K562 (cell line): ENCODE measurements around the gene HCST. TPM values are rescaled to one million over a fixed set of nuclear protein-coding genes. Genes with fewer than 3 reads are reported as not detected.

Source experiments
- ARID1B ChIP-seq: fragments of 450-650 bp; IDR thresholded peaks from 2 replicates; pipeline ENCODE4 v1.6.1; 2016; ENCODE audit warnings: antibody characterized with exemption, mild to moderate bottlenecking, inconsistent platforms
- FUS ChIP-seq: fragments of 200-400 bp; formaldehyde crosslinking; optimal IDR thresholded peaks from 2 replicates; pipeline ENCODE3; 2017; ENCODE audit warnings: low read depth, low read length
- HMGN3 ChIP-seq: IDR thresholded peaks from 2 replicates; pipeline ENCODE4 v1.6.1; 2011; ENCODE audit warnings: borderline replicate concordance, low read depth, mild to moderate bottlenecking, mixed read lengths, low read length; ENCODE audit not compliant: insufficient read length; ENCODE audit errors: extremely low read depth
- IRF1 ChIP-seq: sonication (generic); formaldehyde crosslinking; IDR thresholded peaks from 2 replicates; pipeline ENCODE4 v1.8.0; 2022; ENCODE audit warnings: missing genetic modification reagents, mild to moderate bottlenecking, borderline replicate concordance
- MAFF ChIP-seq: IDR thresholded peaks from 2 replicates; pipeline ENCODE4 v1.6.1; 2012; ENCODE audit warnings: low read length, improper control_type of control experiment
- NFATC3 ChIP-seq: fragments of 450-650 bp; IDR thresholded peaks from 2 replicates; pipeline ENCODE4 v1.6.1; 2017; ENCODE audit warnings: mild to moderate bottlenecking
- RBM39 ChIP-seq: fragments of 200-400 bp; formaldehyde crosslinking; optimal IDR thresholded peaks from 2 replicates; pipeline ENCODE3; 2018; ENCODE audit warnings: low read depth, low read length
- SIN3B ChIP-seq: fragments of 450-650 bp; IDR thresholded peaks from 2 replicates; pipeline ENCODE4 v1.6.1; 2017; ENCODE audit warnings: low read depth, mild to moderate bottlenecking, moderate library complexity
- SP1 ChIP-seq: sonication (generic); formaldehyde crosslinking; IDR thresholded peaks from 2 replicates; pipeline ENCODE4 v1.8.1; 2022; ENCODE audit warnings: mild to moderate bottlenecking, missing genetic modification reagents
- TAF15 ChIP-seq: fragments of 200-400 bp; formaldehyde crosslinking; IDR thresholded peaks from 2 replicates; pipeline ENCODE4 v1.6.1; 2017; ENCODE audit warnings: mild to moderate bottlenecking, low read depth, low read length, moderate library complexity
- ZBTB26 ChIP-seq: fragments of 450-650 bp; formaldehyde crosslinking; IDR thresholded peaks from 2 replicates; pipeline ENCODE4 v1.4.0; 2022; ENCODE audit warnings: missing genetic modification characterization
- ZNF133 ChIP-seq: fragments of 250-450 bp; sonication (Bioruptor Pico); IDR thresholded peaks from 2 replicates; pipeline ENCODE4 v1.4.0; 2020; ENCODE audit warnings: mild to moderate bottlenecking
- ZNF217 ChIP-seq: sonication (generic); formaldehyde crosslinking; IDR thresholded peaks from 2 replicates; pipeline ENCODE4 v1.8.0; 2022; ENCODE audit warnings: mild to moderate bottlenecking, missing genetic modification reagents
- polyA plus RNA-seq, 8 experiments: library from polyadenylated mRNA; depleted of rRNA in 4 of 8; stranded (reverse) in 5 of 8; unstranded in 3 of 8; fragments of >200 nt; fragmentation: Nextera tagmentation in 2 of 8; fragmentation: Illumina TruSeq in 1 of 8; extraction: Ambion mirVana in 2 of 8; extraction: Trizol in 1 of 8; gene quantifications; 2 replicates each; pipeline versions ENCODE4 v1.2.1 to v1.2.3, GENCODE V29; 2011 to 2014; ENCODE audit warnings: inconsistent platforms in 1 of 8, missing spikeins in 1 of 8
- total RNA-seq, 7 experiments: library from RNA; depleted of rRNA in 6 of 7; stranded (reverse); fragments of >200 nt in 6 of 7; fragmentation: Illumina TruSeq in 2 of 7; extraction: Trizol in 2 of 7; gene quantifications; 2 replicates each; pipeline versions ENCODE4 v1.2.1 to v1.2.3, GENCODE V29; 2011 to 2021; ENCODE audit warnings: low replicate concordance in 1 of 7
- TF ChIP-seq, protein P1 (sequence below), 2 experiments: fragments of 200-800 bp in 1 of 2; sonication (Bioruptor generic) in 1 of 2; sonication (generic) in 1 of 2; formaldehyde crosslinking in 1 of 2; IDR thresholded peaks in 1 of 2; conservative IDR thresholded peaks in 1 of 2; 2 replicates each; pipeline versions ENCODE4 v1.5.0 to v1.6.1; 2016 to 2020; ENCODE audit warnings: missing compliant biosample characterization in 1 of 2, missing genetic modification characterization in 1 of 2, missing genetic modification reagents in 1 of 2
- TF ChIP-seq, protein P2 (sequence below): fragments of 450-650 bp; IDR thresholded peaks from 2 replicates; pipeline ENCODE4 v1.6.1; 2016
- TF ChIP-seq, protein P3 (sequence below), 3 experiments: fragments of 200-800 bp in 1 of 3; sonication (Bioruptor generic) in 1 of 3; sonication (generic) in 1 of 3; formaldehyde crosslinking in 1 of 3; IDR thresholded peaks; 2 replicates each; pipeline versions ENCODE4 v1.6.1 to v1.8.0; 2016 to 2022; ENCODE audit warnings: mild to moderate bottlenecking in 2 of 3, missing compliant biosample characterization in 2 of 3, missing genetic modification characterization in 2 of 3, missing genetic modification reagents in 1 of 3

HCST gene
- total and polyA plus RNA-seq, 9 of the 15 experiments (the other 6 are each of a cell fraction or from before 2014, with no cell fraction given), result 0.29 to 1.9 (median 0.95) TPM; not detected in 2

DNA sequence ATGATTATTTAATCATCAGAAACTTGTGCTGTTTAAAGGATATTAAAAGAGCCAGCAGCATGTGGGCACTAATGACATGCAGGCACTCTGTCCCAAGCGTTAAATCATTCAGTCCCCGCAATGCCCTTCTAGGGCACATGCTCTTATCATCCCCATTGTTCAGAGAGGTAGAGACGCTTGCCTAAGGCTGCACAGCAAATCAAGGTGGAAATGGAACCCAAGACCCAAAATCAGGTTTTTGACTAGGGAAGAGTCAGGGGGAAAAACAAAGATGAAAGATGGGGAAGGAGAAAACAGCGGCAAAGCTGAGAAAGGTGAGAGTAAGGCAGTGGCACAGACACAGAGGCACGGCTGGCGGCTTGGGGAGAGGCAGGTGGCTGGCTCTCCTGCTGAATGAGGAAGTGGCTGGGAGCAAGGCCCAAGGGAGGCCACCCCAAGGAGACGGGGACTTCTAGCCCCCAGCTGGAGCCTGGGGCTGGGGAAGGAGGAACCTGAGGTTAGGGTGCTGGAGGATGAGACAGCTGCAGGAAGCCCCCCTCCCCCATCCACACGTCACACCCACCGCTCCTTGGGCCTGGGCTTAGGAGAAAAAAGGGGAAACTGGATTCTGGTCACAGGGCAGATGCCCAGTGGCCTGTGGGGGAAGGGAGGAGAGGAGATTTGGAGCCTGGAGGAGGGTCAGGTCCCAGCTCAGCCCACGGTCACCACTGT is 6.8 kb downstream of the HCST start (continued):
- TF ChIP-seq, protein P1, sequence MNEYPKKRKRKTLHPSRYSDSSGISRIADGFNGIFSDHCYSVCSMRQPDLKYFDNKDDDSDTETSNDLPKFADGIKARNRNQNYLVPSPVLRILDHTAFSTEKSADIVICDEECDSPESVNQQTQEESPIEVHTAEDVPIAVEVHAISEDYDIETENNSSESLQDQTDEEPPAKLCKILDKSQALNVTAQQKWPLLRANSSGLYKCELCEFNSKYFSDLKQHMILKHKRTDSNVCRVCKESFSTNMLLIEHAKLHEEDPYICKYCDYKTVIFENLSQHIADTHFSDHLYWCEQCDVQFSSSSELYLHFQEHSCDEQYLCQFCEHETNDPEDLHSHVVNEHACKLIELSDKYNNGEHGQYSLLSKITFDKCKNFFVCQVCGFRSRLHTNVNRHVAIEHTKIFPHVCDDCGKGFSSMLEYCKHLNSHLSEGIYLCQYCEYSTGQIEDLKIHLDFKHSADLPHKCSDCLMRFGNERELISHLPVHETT (CRISPR knock-in tag; conservative IDR thresholded peaks at IDR 0.05 in 1 of 2, IDR thresholded peaks at IDR 0.05 in 1 of 2), result peak in 1 of 2 experiments; percentile 64; a peak in 1 of 4 replicates
- no peak for TF ChIP-seq MAFF
- TF ChIP-seq RBM39, result peak; percentile 18
- TF ChIP-seq SP1 (CRISPR knock-in tag), result 0 out of 2 replicates have a peak, but pooled peaks have one; percentile 35
- no peak for TF ChIP-seq FUS
- TF ChIP-seq, protein P2, sequence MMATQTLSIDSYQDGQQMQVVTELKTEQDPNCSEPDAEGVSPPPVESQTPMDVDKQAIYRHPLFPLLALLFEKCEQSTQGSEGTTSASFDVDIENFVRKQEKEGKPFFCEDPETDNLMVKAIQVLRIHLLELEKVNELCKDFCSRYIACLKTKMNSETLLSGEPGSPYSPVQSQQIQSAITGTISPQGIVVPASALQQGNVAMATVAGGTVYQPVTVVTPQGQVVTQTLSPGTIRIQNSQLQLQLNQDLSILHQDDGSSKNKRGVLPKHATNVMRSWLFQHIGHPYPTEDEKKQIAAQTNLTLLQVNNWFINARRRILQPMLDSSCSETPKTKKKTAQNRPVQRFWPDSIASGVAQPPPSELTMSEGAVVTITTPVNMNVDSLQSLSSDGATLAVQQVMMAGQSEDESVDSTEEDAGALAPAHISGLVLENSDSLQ, result no peak
- no peak for TF ChIP-seq ZNF217 (CRISPR knock-in tag)
- no peak for TF ChIP-seq IRF1 (CRISPR knock-in tag)
- TF ChIP-seq HMGN3, result peak; percentile 61
- peak; percentile 29; the same call in 1 of the 2 replicates for TF ChIP-seq ARID1B
- TF ChIP-seq, protein P3, sequence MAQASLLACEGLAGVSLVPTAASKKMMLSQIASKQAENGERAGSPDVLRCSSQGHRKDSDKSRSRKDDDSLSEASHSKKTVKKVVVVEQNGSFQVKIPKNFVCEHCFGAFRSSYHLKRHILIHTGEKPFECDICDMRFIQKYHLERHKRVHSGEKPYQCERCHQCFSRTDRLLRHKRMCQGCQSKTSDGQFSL (CRISPR knock-in tag; IDR thresholded peaks at IDR 0.05), result no peak
- TF ChIP-seq, protein P3 (tag; IDR thresholded peaks at IDR 0.05), result no peak
- TF ChIP-seq ZBTB26 (CRISPR knock-in tag), result no peak
- no peak for TF ChIP-seq TAF15
- no peak for TF ChIP-seq SIN3B
- TF ChIP-seq NFATC3, result no peak
- no peak for TF ChIP-seq ZNF133
